AG04450 (cell line): Measurements from ENCODE around the gene SERINC1. TPM values are rescaled to one million over a fixed set of nuclear protein-coding genes. Genes with fewer than 3 reads are reported as not detected.

Source experiments
- CTCF ChIA-PET: fragments of 300-600, 350-600 bp; formaldehyde crosslinking; extraction: SDS; loops from one replicate; lab custom pipeline; 2022; ENCODE audit warnings: antibody characterized with exemption, inconsistent platforms; lab: Charles Lee
- POLR2A ChIA-PET: fragments of 350-600 bp; formaldehyde crosslinking; extraction: SDS; loops from one replicate; lab custom pipeline; 2021; ENCODE audit warnings: antibody characterized with exemption, inconsistent platforms; lab: Yijun Ruan, JAX
- DNase-seq: peaks from one replicate; pipeline ENCODE4 v3.0.0-alpha.2; 2011; ENCODE audit warnings: low read depth, low spot score
- H3K27ac ChIP-seq: one replicate; pipeline ENCODE4 v1.5.1; 2012; ENCODE audit warnings: low read depth, low read length, control low read depth
- H3K27me3 ChIP-seq: one replicate; pipeline ENCODE4 v1.6.0; 2012; ENCODE audit warnings: low read length; ENCODE audit not compliant: control insufficient read depth, insufficient read depth
- H3K4me3 ChIP-seq: 2 replicates; pipeline ENCODE4 v1.5.1; 2011; ENCODE audit warnings: mild to moderate bottlenecking, low read depth, low read length, control low read depth
- H3K9me3 ChIP-seq: 2 replicates; pipeline ENCODE4 v1.5.1; 2012; ENCODE audit warnings: low read length; ENCODE audit not compliant: control insufficient read depth, insufficient read depth
- CTCF ChIP-seq: IDR thresholded peaks from 2 replicates; pipeline ENCODE4 v1.5.1; 2011; ENCODE audit warnings: low read depth, low read length, control low read depth, inconsistent platforms
- polyA plus RNA-seq: library from polyadenylated mRNA; depleted of rRNA; stranded (reverse); fragments of >200 nt; gene quantifications from 2 replicates; pipeline ENCODE4 v1.2.3, GENCODE V29; 2011

The SERINC1 gene
- polyA plus RNA-seq, 1 experiment: 186 TPM

GRCh38 chr6:122494665-122495272, 23.2 kb upstream of the SERINC1 start:
- CTCF ChIA-PET: interaction anchor here (1.0 kb wide), 1 partner anchor 36 kb away, joined by 5 read pairs; no protein-coding TSS in a partner anchor
- TF ChIP-seq CTCF: no peak
- no peak for DNase-seq
- Histone ChIP-seq H3K9me3 (no peaks in the 10 kb centered on the region), H3K4me3 (no peak overlapping the region), H3K27ac (no peak overlapping the region), H3K27me3 (no peaks in the 10 kb centered on the region)
- POLR2A ChIA-PET: no interaction called here

- Histone ChIP-seq H3K4me3 (no peak overlapping the region), H3K27me3 (no peaks in the 10 kb centered on the region), H3K27ac (no peak overlapping the region), H3K9me3 (no peaks in the 10 kb centered on the region)
- ChIA-PET CTCF (interaction anchor here (0.6 to 7.2 kb wide), 62 partner anchors 10 to 1091 kb away, joined by 3 to 271 read pairs (median 4); partner anchors contain the start of genes PKIB and SERINC1), POLR2A (interaction anchor here (1.0 kb wide), 1 partner anchor 38 kb away, joined by 3 read pairs; no protein-coding TSS in a partner anchor)
- TF ChIP-seq CTCF: peak; percentile 98
- peak; percentile 36 for DNase-seq
Measured at GRCh38 chr6:122491919-122492555, 20.4 kb upstream of the SERINC1 start.

GRCh38 chr6:122490607-122491006, 19.0 kb upstream of the SERINC1 start:
- TF ChIP-seq CTCF: no peak
- no peak overlapping the region for H3K27ac ChIP-seq
- H3K4me3 ChIP-seq: no peak overlapping the region
- H3K27me3 ChIP-seq: no peaks in the 10 kb centered on the region
- DNase-seq: no peak
- POLR2A ChIA-PET: no interaction called here
- H3K9me3 ChIP-seq: no peaks in the 10 kb centered on the region
- CTCF ChIA-PET: interaction anchor here (0.5 to 7.2 kb wide), 17 partner anchors 10 to 348 kb away, joined by 3 to 271 read pairs (median 8); partner anchors contain the start of gene SERINC1

GRCh38 chr6:122484760-122485159, 13.2 kb upstream of the SERINC1 start:
- no peaks in the 10 kb centered on the region for H3K9me3 ChIP-seq
- no peak overlapping the region for H3K27ac ChIP-seq
- H3K27me3 ChIP-seq: no peaks in the 10 kb centered on the region
- no peak for DNase-seq
- POLR2A ChIA-PET: no interaction called here
- TF ChIP-seq CTCF: no peak
- CTCF ChIA-PET: interaction anchor here (0.6 to 2.6 kb wide), 4 partner anchors 9 to 46 kb away, joined by 3 to 15 read pairs (median 6); no protein-coding TSS in a partner anchor
- H3K4me3 ChIP-seq: no peak overlapping the region

GRCh38 chr6:122482750-122483080, 11.1 kb upstream of the SERINC1 start:
- no peak overlapping the region for H3K4me3 ChIP-seq
- DNase-seq: no peak
- POLR2A ChIA-PET: no interaction called here
- no peaks in the 10 kb centered on the region for H3K9me3 ChIP-seq
- H3K27ac ChIP-seq: no peak overlapping the region
- CTCF ChIA-PET: interaction anchor here (1.7 to 2.6 kb wide), 2 partner anchors 9 to 48 kb away, joined by 15 to 30 read pairs; no protein-coding TSS in a partner anchor
- H3K27me3 ChIP-seq: no peaks in the 10 kb centered on the region
- TF ChIP-seq CTCF: no peak
